Measurements from ENCODE around the gene TIGD7. TPM values are rescaled to one million over a fixed set of nuclear protein-coding genes. Genes with fewer than 3 reads are reported as not detected.

Gene TIGD7
- total and polyA plus RNA-seq, 2 of the 13 experiments (the other 11 are each of a cell fraction or from before 2014, with no cell fraction given) = not detected

DNA sequence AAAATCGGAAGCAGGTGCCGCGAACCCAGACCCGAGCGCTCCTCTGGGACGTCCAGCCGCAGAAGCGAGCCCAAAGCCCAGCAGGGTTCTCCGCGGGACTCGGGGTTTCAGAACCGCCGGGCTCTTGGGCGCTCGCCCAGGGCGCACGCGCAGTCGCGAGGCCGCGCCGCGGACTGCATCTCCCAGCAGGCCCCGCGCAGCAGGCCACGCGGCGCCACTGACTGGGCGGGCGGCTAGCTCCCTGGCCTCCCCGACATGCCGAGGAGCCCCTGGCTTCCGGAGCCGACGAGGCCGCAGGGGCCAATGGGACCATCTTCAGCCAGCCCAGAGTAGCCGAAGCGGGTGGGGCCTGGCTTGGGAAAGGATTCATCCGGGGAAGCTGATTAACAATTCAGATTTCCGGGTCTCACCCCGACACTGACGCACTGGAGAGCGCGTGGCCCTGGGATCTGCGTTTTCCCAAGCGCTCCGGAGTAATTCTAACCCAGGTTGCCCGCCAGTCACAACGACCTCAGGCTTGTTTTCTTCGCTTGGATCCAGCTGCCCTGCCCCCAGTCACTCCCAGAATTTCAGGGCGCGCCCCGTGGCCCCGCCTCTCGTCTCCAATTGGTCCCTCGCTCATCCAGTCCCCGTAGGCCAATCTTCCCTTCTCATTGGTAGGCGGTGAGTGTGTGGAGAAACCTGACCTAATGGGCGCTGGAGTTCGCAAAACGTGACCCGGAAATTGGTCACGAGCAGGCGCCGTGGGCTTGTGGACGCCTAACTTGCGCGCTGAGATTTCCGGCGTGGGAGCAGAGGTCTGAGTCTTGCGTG lies 22.3 kb downstream of the TIGD7 start, which contains the start of gene ZNF263 (continued):
- TF ChIP-seq HNRNPK (IDR thresholded peaks at IDR 0.05; ENCODE audit: low read depth, low read length, poor library complexity, severe bottlenecking) = no peak
- TF ChIP-seq, protein P1, sequence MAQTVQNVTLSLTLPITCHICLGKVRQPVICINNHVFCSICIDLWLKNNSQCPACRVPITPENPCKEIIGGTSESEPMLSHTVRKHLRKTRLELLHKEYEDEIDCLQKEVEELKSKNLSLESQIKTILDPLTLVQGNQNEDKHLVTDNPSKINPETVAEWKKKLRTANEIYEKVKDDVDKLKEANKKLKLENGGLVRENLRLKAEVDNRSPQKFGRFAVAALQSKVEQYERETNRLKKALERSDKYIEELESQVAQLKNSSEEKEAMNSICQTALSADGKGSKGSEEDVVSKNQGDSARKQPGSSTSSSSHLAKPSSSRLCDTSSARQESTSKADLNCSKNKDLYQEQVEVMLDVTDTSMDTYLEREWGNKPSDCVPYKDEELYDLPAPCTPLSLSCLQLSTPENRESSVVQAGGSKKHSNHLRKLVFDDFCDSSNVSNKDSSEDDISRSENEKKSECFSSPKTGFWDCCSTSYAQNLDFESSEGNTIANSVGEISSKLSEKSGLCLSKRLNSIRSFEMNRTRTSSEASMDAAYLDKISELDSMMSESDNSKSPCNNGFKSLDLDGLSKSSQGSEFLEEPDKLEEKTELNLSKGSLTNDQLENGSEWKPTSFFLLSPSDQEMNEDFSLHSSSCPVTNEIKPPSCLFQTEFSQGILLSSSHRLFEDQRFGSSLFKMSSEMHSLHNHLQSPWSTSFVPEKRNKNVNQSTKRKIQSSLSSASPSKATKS (CRISPR knock-in tag; IDR thresholded peaks at IDR 0.05) = no peak
- peak; percentile 40 for TF ChIP-seq MIXL1 (CRISPR knock-in tag; IDR thresholded peaks at IDR 0.05)
- TF ChIP-seq NPAS2 (CRISPR knock-in tag; IDR thresholded peaks at IDR 0.05; ENCODE audit: borderline replicate concordance) = no peak
- TF ChIP-seq ATF3 (CRISPR knock-in tag; IDR thresholded peaks at IDR 0.05) = no peak; the same call in 1 of the 2 replicates
- TF ChIP-seq ZSCAN29 (CRISPR knock-in tag; conservative IDR thresholded peaks at IDR 0.05) = peak; percentile 64; the same call in 1 of the 2 replicates
- no peak for TF ChIP-seq SMAD9 (CRISPR knock-in tag; IDR thresholded peaks at IDR 0.05)
- TF ChIP-seq ZBTB38 (CRISPR knock-in tag; IDR thresholded peaks at IDR 0.05) = no peak
- TF ChIP-seq, protein P2, sequence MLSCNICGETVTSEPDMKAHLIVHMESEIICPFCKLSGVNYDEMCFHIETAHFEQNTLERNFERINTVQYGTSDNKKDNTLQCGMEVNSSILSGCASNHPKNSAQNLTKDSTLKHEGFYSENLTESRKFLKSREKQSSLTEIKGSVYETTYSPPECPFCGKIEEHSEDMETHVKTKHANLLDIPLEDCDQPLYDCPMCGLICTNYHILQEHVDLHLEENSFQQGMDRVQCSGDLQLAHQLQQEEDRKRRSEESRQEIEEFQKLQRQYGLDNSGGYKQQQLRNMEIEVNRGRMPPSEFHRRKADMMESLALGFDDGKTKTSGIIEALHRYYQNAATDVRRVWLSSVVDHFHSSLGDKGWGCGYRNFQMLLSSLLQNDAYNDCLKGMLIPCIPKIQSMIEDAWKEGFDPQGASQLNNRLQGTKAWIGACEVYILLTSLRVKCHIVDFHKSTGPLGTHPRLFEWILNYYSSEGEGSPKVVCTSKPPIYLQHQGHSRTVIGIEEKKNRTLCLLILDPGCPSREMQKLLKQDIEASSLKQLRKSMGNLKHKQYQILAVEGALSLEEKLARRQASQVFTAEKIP (CRISPR knock-in tag; IDR thresholded peaks at IDR 0.05; ENCODE audit: borderline replicate concordance) = no peak
- TF ChIP-seq FOXA1 (IDR thresholded peaks at IDR 0.05) = no peak
- TF ChIP-seq FOXA1 (CRISPR knock-in tag; IDR thresholded peaks at IDR 0.05) = 0 out of 2 replicates have a peak, but pooled peaks have one; percentile 15
- TF ChIP-seq, protein P3, sequence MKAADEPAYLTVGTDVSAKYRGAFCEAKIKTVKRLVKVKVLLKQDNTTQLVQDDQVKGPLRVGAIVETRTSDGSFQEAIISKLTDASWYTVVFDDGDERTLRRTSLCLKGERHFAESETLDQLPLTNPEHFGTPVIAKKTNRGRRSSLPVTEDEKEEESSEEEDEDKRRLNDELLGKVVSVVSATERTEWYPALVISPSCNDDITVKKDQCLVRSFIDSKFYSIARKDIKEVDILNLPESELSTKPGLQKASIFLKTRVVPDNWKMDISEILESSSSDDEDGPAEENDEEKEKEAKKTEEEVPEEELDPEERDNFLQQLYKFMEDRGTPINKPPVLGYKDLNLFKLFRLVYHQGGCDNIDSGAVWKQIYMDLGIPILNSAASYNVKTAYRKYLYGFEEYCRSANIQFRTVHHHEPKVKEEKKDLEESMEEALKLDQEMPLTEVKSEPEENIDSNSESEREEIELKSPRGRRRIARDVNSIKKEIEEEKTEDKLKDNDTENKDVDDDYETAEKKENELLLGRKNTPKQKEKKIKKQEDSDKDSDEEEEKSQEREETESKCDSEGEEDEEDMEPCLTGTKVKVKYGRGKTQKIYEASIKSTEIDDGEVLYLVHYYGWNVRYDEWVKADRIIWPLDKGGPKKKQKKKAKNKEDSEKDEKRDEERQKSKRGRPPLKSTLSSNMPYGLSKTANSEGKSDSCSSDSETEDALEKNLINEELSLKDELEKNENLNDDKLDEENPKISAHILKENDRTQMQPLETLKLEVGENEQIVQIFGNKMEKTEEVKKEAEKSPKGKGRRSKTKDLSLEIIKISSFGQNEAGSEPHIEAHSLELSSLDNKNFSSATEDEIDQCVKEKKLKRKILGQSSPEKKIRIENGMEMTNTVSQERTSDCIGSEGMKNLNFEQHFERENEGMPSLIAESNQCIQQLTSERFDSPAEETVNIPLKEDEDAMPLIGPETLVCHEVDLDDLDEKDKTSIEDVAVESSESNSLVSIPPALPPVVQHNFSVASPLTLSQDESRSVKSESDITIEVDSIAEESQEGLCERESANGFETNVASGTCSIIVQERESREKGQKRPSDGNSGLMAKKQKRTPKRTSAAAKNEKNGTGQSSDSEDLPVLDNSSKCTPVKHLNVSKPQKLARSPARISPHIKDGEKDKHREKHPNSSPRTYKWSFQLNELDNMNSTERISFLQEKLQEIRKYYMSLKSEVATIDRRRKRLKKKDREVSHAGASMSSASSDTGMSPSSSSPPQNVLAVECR (CRISPR knock-in tag; IDR thresholded peaks at IDR 0.05; ENCODE audit: borderline replicate concordance) = peak; percentile 86; the same call in 1 of the 2 replicates
- TF ChIP-seq, protein P4, sequence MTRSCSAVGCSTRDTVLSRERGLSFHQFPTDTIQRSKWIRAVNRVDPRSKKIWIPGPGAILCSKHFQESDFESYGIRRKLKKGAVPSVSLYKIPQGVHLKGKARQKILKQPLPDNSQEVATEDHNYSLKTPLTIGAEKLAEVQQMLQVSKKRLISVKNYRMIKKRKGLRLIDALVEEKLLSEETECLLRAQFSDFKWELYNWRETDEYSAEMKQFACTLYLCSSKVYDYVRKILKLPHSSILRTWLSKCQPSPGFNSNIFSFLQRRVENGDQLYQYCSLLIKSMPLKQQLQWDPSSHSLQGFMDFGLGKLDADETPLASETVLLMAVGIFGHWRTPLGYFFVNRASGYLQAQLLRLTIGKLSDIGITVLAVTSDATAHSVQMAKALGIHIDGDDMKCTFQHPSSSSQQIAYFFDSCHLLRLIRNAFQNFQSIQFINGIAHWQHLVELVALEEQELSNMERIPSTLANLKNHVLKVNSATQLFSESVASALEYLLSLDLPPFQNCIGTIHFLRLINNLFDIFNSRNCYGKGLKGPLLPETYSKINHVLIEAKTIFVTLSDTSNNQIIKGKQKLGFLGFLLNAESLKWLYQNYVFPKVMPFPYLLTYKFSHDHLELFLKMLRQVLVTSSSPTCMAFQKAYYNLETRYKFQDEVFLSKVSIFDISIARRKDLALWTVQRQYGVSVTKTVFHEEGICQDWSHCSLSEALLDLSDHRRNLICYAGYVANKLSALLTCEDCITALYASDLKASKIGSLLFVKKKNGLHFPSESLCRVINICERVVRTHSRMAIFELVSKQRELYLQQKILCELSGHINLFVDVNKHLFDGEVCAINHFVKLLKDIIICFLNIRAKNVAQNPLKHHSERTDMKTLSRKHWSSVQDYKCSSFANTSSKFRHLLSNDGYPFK (CRISPR knock-in tag; IDR thresholded peaks at IDR 0.05; ENCODE audit: borderline replicate concordance) = no peak
- TF ChIP-seq ZSCAN12 (CRISPR knock-in tag; IDR thresholded peaks at IDR 0.05) = peak; percentile 55; the same call in 1 of the 2 replicates
- TF ChIP-seq POLR2AphosphoS2 (IDR thresholded peaks at IDR 0.05; ENCODE audit: low read depth, low read length) = no peak
- no peak for TF ChIP-seq HES4 (CRISPR knock-in tag; IDR thresholded peaks at IDR 0.05; ENCODE audit: borderline replicate concordance)
- no peak for TF ChIP-seq ZNF460 (CRISPR knock-in tag; IDR thresholded peaks at IDR 0.05; ENCODE audit: borderline replicate concordance)

All from HepG2 (cell line).